Measurements from ENCODE around the gene ZNFX1.
"Not testable (repeated sequence)": the region's sequence is repeated elsewhere in the genome, so short reads cannot be mapped to it uniquely, and the experiment has no call there.

The ZNFX1 gene

DNA sequence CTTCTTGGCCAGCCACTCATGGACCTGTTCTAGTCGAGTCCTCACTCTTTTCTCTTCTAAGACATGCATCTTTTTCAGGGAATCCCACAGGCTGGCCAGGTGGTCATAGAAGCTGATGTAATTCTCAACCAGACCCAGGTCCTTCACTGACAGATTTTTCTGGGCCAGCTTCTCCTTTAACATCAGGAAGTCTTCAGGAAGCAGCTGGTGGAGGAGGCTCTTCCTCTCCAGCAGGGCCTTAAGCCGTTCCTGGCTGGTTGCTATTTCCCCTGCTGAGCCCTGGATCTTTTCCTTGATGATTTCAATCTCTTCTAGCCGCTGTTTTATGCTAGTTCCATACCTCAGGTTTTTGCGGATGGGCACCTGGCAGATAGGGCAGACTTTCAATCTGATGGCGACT is 30.1 kb downstream of the ZNFX1 start:
- no peak for DNase-seq

GRCh38 chr20:49247169-49247723 is 30.6 kb downstream of the ZNFX1 start:
- DNase-seq = no peak

GRCh38 chr20:49245921-49246740 is 31.7 kb downstream of the ZNFX1 start:
- no peak for DNase-seq

- no peak for DNase-seq
Observed at GRCh38 chr20:49237531-49237930, 40.3 kb downstream of the ZNFX1 start.

DNA sequence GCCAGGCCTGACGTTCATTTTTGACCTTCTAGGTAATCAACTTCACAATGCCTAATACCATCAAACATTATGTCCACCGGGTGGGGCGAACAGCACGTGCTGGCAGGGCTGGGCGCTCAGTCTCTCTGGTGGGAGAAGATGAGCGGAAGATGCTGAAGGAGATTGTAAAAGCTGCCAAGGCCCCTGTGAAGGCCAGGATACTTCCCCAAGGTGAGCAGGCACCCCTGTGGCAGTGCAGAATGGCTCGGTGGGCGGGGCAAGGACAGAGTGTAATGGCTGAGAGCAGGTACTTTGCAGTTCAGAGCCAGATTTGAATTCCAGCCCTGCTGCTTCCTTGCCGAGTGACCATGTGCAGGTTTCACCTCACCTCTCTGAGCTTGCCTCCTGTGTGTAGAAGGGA is 41.6 kb downstream of the ZNFX1 start:
- DNase-seq = no peak

- no peak for DNase-seq
Observed at GRCh38 chr20:49234831-49235230, 43.0 kb downstream of the ZNFX1 start.

- no peak for DNase-seq
Observed at GRCh38 chr20:49233226-49233625, 44.6 kb downstream of the ZNFX1 start.

- DNase-seq = no peak
Observed at GRCh38 chr20:49231471-49231870, 46.4 kb downstream of the ZNFX1 start.

GRCh38 chr20:49230561-49231133 is 47.2 kb downstream of the ZNFX1 start:
- DNase-seq = no peak

DNA sequence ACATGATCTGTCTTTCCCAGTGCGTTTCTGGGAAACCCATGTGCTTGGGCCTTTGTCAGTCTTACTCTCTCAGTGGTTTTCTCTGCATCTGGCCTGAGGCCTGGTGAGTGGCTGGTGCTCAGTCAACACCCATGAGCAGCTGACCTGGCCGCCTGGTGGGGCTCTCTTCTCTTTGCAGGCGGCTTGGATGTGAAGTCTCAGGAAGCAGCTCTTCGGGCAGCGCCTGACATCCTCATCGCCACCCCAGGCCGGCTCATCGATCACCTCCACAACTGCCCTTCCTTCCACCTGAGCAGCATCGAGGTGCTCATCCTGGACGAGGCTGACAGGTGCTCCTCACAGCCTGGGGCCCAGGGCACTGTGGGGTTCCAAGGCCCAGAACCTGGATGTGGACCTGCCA is 47.8 kb downstream of the ZNFX1 start:
- DNase-seq = no peak

DNA sequence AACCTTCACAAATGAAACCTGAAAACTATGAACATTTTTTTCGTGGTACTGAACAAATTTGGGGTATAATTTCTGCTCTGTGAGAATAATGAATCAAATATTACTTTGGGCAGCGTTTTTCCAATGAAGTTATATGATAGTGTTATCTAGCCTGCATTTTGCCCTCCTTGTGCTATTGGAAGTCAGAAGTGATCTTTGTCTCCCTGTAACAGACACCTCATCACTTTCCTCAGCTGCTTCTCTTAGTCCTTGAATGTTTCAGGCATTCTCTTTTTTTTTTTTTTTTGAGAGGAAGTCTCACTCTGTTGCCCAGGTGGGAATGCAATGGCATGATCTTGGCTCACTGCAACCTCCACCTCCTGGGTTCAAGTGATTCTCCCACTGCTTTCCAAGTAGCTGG is 48.5 kb downstream of the ZNFX1 start:
- DNase-seq = no peak

DNA sequence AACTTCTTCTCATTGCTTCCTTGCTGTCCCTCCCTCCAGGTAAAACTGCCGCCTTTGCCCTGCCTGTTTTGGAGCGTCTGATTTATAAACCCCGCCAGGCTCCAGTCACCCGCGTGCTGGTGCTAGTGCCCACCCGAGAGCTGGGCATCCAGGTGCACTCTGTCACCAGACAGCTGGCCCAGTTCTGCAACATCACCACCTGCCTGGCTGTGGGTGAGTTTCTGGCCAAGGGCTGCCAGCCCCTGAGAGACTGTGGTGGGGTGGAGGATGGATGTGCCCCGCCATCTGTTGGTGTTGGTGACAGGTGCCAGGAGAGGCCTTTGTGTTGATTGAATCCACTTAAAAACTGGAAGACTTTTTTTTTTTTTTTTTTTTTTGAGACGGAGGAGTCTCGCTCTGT is 49.2 kb downstream of the ZNFX1 start:
- DNase-seq = no peak

DNA sequence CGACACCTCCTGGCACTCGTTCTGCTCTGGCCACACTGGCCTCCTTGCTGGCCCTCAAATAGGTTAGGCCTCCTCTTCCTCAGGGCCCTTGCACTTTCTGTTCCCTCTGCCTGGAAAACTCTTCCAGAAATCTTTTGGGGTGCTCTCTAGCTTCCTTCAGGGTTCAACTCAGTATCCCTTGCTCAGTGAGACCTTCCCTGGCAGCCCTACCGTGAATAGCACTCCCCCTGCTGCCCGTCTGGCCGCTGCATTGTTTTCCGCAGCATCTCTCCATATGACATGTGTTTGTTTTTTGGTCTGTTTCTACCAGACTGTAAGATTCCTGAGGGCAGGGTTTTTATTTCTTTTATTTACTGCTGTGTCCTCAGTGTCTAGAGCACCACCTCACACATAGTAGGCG is 52.0 kb downstream of the ZNFX1 start:
- no peak for DNase-seq

- DNase-seq = no peak
Observed at GRCh38 chr20:49219924-49220831, 57.7 kb downstream of the ZNFX1 start.

GRCh38 chr20:49219091-49219923 is 58.5 kb downstream of the ZNFX1 start, which contains the start of gene DDX27:
Gene DDX27 (plus strand): TSS chr20:49219416. CDS start chr20:49219449, 33 bp downstream.
- DNase-seq = peak; percentile 97

DNA sequence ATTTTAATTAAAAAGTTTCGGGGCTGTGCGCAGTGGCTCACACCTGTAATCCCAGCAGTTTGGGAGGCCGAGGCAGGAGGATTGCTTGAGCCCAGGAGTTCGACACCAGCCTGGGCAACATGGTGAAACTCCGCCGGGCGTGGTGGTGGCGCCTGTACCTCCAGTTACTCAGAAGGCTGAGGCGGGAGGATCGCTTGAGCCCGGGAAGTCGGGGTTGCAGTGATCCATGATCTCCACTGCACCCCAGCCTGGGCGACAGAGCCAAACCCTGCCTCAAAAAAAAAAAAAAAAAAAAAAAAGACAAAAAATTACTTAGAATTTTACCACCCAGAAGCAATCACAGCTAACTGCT is 59.1 kb downstream of the ZNFX1 start:
- DNase-seq = not testable (repeated sequence)

DNA sequence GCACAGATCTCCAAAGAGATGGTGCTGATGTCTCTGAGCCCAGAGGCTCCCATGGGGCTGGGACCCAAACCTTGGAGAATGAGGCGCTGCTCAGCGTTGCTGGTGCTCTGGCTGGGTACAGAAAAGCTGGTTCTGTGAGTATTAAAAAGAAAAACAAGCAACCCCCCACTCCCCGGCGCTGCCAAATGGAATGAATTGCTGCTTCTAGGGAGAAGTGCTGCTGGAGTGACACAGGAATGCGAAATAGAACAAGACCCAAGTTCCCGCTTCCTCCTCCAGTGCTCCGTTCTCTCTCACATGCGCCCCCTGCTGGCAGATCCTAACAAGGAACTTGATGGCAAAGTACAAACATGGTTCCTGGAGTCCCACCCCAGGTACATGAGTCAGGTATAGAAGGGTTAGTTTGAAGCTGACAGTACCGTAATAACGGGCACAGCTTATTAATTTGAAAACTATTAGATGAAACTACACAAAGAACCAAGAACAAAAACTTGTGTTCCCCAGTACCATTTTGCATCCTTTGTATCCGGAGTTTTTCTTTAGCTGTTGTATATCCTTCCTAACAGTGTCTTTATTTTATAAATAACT is 60.8 kb downstream of the ZNFX1 start:
- peak; percentile 98 for DNase-seq

- no peak for DNase-seq
Observed at GRCh38 chr20:49215232-49215631, 62.6 kb downstream of the ZNFX1 start.

GRCh38 chr20:49214571-49214970 is 63.3 kb downstream of the ZNFX1 start:
- no peak for DNase-seq

DNA sequence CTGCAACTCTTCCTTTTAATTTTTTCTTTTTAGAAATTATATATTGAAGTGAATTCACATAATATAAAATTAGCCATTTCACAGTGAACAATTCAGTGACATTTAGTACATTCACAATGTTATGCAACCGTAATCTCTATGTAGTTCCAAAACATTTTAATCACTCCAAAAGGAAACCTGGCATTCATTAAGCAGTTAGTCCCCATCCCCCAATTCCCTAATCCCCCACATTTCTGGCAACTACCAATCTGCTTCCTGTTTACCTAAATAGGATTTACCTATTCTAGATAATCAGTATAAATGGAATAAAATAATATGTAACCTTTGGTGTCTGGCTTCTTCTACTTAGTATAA is 67.1 kb downstream of the ZNFX1 start:
- no peak for DNase-seq

DNA sequence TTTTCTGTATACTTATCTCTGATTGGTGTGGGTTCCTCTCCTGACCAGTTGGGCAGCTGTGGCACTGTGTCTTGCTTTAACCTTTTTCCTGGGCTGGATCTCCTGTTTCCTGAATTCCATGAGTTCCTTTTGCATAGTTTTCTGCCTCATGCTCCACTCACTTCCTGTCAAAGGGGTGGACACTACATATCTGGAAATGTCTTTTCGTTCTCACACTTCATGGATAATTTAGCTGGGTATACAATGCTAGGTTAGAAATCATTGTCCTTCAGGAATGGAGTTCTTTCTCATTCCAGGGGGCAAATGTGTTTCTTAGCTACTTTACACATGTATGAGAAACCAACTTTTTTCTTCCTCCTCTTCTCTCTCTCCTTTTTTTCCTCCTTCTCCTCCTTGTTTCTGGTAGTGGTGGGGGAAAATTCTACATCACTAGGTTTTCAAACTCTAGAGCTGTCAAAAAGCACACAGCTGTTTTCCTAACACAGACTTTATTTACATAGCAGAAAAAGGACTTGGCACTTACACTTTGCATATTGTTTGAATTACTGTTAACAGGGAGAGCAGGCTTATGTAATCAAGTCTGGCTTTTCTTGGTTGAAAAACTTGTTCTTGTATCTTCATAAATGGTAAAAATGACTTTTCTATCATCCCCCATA is 67.6 kb downstream of the ZNFX1 start:
- DNase-seq = no peak

DNA sequence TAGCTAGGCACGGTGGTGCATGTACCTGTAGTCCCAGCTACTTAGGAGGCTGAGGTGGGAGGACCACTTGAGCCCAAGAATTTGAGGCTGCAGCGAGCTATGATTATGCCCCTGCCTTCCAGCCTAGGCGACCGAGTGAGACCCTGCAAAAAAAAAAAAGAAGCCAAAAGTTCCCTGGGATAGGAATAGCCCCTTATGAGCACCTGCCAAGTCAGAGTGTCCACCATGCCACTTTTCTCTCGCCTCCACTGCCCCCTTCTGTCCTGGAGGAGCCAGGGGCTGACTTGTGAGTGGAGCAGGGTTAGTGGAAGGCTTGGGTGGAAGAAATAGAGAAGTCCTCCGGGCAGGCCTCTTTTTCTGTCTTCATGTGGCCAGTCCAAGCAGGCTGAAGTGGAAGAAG is 70.8 kb downstream of the ZNFX1 start:
- DNase-seq = no peak

Measured in activated T-cell treated with anti-CD3 and anti-CD28 coated beads for 4 hours (primary cell).